Neural progenitor cell (in vitro differentiated cells): Measurements from ENCODE around the gene LYST. TPM values are rescaled to one million over a fixed set of nuclear protein-coding genes. Genes with fewer than 3 reads are reported as not detected.

Experiments used
- DNase-seq: peaks from one replicate; pipeline ENCODE4 v3.0.0-alpha.2; 2016; ENCODE audit warnings: low spot score
- H2AFZ ChIP-seq: fragments of 200-600 bp; sonication (generic); replicated peaks from 2 replicates; pipeline ENCODE4 v1.6.1; 2016; ENCODE audit warnings: antibody characterized with exemption
- H3F3A ChIP-seq: fragments of 200-600 bp; sonication (generic); 2 replicates; pipeline ENCODE4 v1.6.1; 2016; ENCODE audit warnings: antibody characterized with exemption, low read depth
- H3K27ac ChIP-seq: fragments of 200-600 bp; sonication (generic); 2 replicates; pipeline ENCODE4 v1.5.1; 2016; ENCODE audit warnings: mild to moderate bottlenecking
- H3K27me3 ChIP-seq: fragments of 200-600 bp; sonication (generic); 2 replicates; pipeline ENCODE4 v1.6.1; 2016; ENCODE audit warnings: mild to moderate bottlenecking, moderate library complexity
- H3K36me3 ChIP-seq: fragments of 200-600 bp; sonication (generic); 2 replicates; pipeline ENCODE4 v1.5.1; 2016
- H3K4me1 ChIP-seq: fragments of 200-600 bp; sonication (generic); 2 replicates; pipeline ENCODE4 v1.6.1; 2016; ENCODE audit warnings: mixed run types
- H3K4me2 ChIP-seq: fragments of 200-600 bp; sonication (generic); 2 replicates; pipeline ENCODE4 v1.6.1; 2016
- H3K4me3 ChIP-seq: fragments of 200-600 bp; sonication (generic); 2 replicates; pipeline ENCODE4 v1.5.1; 2016
- H3K79me2 ChIP-seq: fragments of 200-600 bp; sonication (generic); 2 replicates; pipeline ENCODE4 v1.6.1; 2016; ENCODE audit warnings: low read depth
- H3K9ac ChIP-seq: fragments of 200-600 bp; sonication (generic); 2 replicates; pipeline ENCODE4 v1.6.1; 2016
- H3K9me3 ChIP-seq: fragments of 200-600 bp; sonication (generic); 2 replicates; pipeline ENCODE4 v1.5.1; 2016; ENCODE audit warnings: low read depth
- H4K20me1 ChIP-seq: fragments of 200-600 bp; sonication (generic); 2 replicates; pipeline ENCODE4 v1.6.1; 2016; ENCODE audit warnings: low read depth
- H3K27ac Mint-ChIP-seq: 3 replicates; pipeline ENCODE4 v1.8.0; 2021; ENCODE audit warnings: mixed read lengths
- H3K27me3 Mint-ChIP-seq: 2 replicates; pipeline ENCODE4 v1.8.0; 2022; ENCODE audit warnings: low read depth, mild to moderate bottlenecking, inconsistent platforms, moderate library complexity, mixed read lengths; ENCODE audit not compliant: insufficient read depth
- H3K36me3 Mint-ChIP-seq: 3 replicates; pipeline ENCODE4 v1.8.0; 2021; ENCODE audit warnings: mixed read lengths
- H3K4me1 Mint-ChIP-seq: 3 replicates; pipeline ENCODE4 v1.8.0; 2021; ENCODE audit warnings: mixed read lengths
- H3K4me3 Mint-ChIP-seq: 3 replicates; pipeline ENCODE4 v1.8.0; 2021; ENCODE audit warnings: mild to moderate bottlenecking, moderate library complexity, mixed read lengths
- H3K9me3 Mint-ChIP-seq: 3 replicates; pipeline ENCODE4 v1.8.0; 2020; ENCODE audit warnings: mixed read lengths
- CTCF ChIP-seq: fragments of 200-600 bp; sonication (generic); IDR thresholded peaks from 2 replicates; pipeline ENCODE4 v1.5.1; 2017; ENCODE audit warnings: antibody characterized with exemption, mild to moderate bottlenecking
- EZH2 ChIP-seq: fragments of 200-600 bp; sonication (generic); IDR thresholded peaks from 2 replicates; pipeline ENCODE4 v1.6.1; 2017; ENCODE audit warnings: antibody characterized with exemption, mild to moderate bottlenecking, moderate library complexity
- EZH2phosphoT487 ChIP-seq: fragments of 200-600 bp; sonication (generic); IDR thresholded peaks from 2 replicates; pipeline ENCODE4 v1.6.1; 2017; ENCODE audit warnings: antibody characterized with exemption
- total RNA-seq: library from RNA; depleted of rRNA; stranded (reverse); fragments of >200 nt; gene quantifications from 2 replicates; pipeline ENCODE4 v1.2.3, GENCODE V29; 2015; ENCODE audit warnings: low replicate concordance

LYST gene
- total RNA-seq, 1 donor from 2014 or later: 0.82 TPM

DNA sequence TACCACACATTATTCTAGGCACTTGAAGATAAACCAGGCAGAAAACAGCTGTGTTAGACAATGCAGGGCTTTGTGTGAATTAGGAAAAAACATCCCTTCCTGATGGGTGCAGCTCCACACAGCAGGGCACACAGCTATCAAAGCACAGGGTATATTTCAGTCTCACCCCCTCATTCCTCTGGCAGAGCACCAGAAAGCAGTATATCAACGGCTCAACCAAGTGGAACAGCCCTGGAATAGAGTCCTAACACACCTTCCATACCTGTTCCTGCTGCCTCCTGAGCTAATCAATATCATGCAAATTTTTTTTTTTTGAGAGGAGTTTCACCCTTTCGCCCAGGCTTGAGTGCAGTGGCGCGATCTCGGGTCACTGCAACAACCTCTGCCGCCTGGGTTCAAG is 32.1 kb downstream of the LYST start:
- no peak overlapping the region for H3K4me3 Mint-ChIP-seq
- DNase-seq: no peak
- no peaks in the 10 kb centered on the region for H3K79me2 ChIP-seq
- H3K27me3 Mint-ChIP-seq: no peaks in the 10 kb centered on the region
- H3F3A ChIP-seq: no peaks in the 10 kb centered on the region
- no peaks in the 10 kb centered on the region for H3K4me1 Mint-ChIP-seq
- H3K9me3 ChIP-seq: no peaks in the 10 kb centered on the region
- no peaks in the 10 kb centered on the region for H3K9me3 Mint-ChIP-seq
- no peak overlapping the region for H3K9ac ChIP-seq
- no peak overlapping the region for H2AFZ ChIP-seq
- H3K36me3 Mint-ChIP-seq: no peaks in the 10 kb centered on the region
- H4K20me1 ChIP-seq: no peaks in the 10 kb centered on the region
- no peak overlapping the region for H3K4me3 ChIP-seq
- H3K27me3 ChIP-seq: no peaks in the 10 kb centered on the region
- H3K27ac ChIP-seq: no peak overlapping the region
- H3K4me1 ChIP-seq: no peaks in the 10 kb centered on the region
- TF ChIP-seq EZH2: no peak
- no peak for TF ChIP-seq CTCF
- no peak for TF ChIP-seq EZH2phosphoT487
- no peak overlapping the region for H3K4me2 ChIP-seq
- no peaks in the 10 kb centered on the region for H3K36me3 ChIP-seq
- H3K27ac Mint-ChIP-seq: no peak overlapping the region

- no peaks in the 10 kb centered on the region for H4K20me1 ChIP-seq
- H3F3A ChIP-seq: no peaks in the 10 kb centered on the region
- no peak overlapping the region for H3K4me2 ChIP-seq
- H3K79me2 ChIP-seq: no peaks in the 10 kb centered on the region
- no peak overlapping the region for H3K4me3 ChIP-seq
- Mint-ChIP-seq H3K27me3 (no peaks in the 10 kb centered on the region), H3K4me1 (no peaks in the 10 kb centered on the region), H3K36me3 (no peaks in the 10 kb centered on the region), H3K27ac (no peak overlapping the region), H3K9me3 (no peaks in the 10 kb centered on the region), H3K4me3 (no peak overlapping the region)
- H3K27ac ChIP-seq: no peak overlapping the region
- DNase-seq: no peak
- H3K36me3 ChIP-seq: no peaks in the 10 kb centered on the region
- H3K27me3 ChIP-seq: no peaks in the 10 kb centered on the region
- TF ChIP-seq CTCF: no peak
- TF ChIP-seq EZH2phosphoT487: no peak
- no peak for TF ChIP-seq EZH2
- no peaks in the 10 kb centered on the region for H3K4me1 ChIP-seq
- no peaks in the 10 kb centered on the region for H3K9me3 ChIP-seq
- H2AFZ ChIP-seq: no peak overlapping the region
- no peak overlapping the region for H3K9ac ChIP-seq
Observed at GRCh38 chr1:235832011-235832410, 34.7 kb downstream of the LYST start.

DNA sequence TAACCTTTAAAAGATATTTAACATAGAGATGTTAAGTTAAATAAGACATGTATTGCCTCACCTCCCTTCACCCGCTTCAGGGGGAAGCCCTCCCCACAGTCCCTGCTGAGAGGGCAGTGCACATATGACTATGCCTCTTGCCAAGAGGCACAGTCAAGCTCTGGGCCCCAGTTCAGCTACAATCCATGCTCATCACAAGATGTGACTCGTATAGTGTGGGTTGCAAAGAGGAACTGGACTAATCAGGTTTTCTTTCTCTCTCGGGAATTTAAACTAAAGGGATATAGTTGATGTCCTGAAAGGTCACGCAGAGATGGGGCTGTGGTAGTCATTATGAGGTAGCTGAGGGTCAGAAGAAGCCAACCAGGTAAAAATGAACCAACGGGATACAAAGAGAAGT is 35.6 kb downstream of the LYST start:
- no peak overlapping the region for H2AFZ ChIP-seq
- no peak for DNase-seq
- no peak overlapping the region for H3K4me3 ChIP-seq
- no peaks in the 10 kb centered on the region for H3K9me3 ChIP-seq
- Mint-ChIP-seq H3K36me3 (no peaks in the 10 kb centered on the region), H3K4me1 (no peaks in the 10 kb centered on the region), H3K9me3 (no peaks in the 10 kb centered on the region), H3K27ac (no peak overlapping the region), H3K4me3 (no peak overlapping the region), H3K27me3 (no peaks in the 10 kb centered on the region)
- no peaks in the 10 kb centered on the region for H3F3A ChIP-seq
- H3K79me2 ChIP-seq: no peaks in the 10 kb centered on the region
- no peaks in the 10 kb centered on the region for H3K4me1 ChIP-seq
- no peak overlapping the region for H3K4me2 ChIP-seq
- H3K27ac ChIP-seq: no peak overlapping the region
- no peaks in the 10 kb centered on the region for H3K36me3 ChIP-seq
- TF ChIP-seq EZH2phosphoT487 (no peak), CTCF (no peak), EZH2 (no peak)
- no peaks in the 10 kb centered on the region for H4K20me1 ChIP-seq
- H3K27me3 ChIP-seq: no peaks in the 10 kb centered on the region
- no peak overlapping the region for H3K9ac ChIP-seq
